NCI-H2107 treated with DMSO at 0.1 percent for 48 hours (cell line): ENCODE measurements around the gene RIPOR2.
"Not testable (repeated sequence)": the region's sequence is repeated elsewhere in the genome, so short reads cannot be mapped to it uniquely, and the experiment has no call there.

Experiments used
- DNase-seq: peaks from one replicate; lab custom pipeline; 2025; ENCODE audit not compliant: unreplicated experiment; lab: John Stamatoyannopoulos, UW

The RIPOR2 gene

DNA sequence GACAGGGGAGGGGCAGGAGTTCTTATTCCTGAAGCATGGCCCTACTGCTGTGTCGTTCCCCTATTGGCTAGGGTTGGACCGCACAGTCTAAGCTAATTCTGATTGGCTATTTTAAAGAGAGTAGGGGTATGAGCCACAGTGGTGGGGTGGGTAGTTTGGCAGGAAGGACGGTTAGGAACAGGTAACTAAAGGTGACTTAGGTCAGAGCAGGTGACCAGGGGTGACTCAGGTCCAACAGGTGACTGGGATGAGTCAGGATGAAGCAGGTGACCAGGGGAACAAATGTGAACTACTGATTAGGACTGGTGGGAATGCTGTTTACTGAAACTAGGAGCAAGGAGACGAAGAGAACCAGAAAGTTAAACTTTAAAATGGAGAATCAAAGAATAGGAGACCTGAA, 58.0 kb downstream of the RIPOR2 start:
- not testable (repeated sequence) for DNase-seq

DNA sequence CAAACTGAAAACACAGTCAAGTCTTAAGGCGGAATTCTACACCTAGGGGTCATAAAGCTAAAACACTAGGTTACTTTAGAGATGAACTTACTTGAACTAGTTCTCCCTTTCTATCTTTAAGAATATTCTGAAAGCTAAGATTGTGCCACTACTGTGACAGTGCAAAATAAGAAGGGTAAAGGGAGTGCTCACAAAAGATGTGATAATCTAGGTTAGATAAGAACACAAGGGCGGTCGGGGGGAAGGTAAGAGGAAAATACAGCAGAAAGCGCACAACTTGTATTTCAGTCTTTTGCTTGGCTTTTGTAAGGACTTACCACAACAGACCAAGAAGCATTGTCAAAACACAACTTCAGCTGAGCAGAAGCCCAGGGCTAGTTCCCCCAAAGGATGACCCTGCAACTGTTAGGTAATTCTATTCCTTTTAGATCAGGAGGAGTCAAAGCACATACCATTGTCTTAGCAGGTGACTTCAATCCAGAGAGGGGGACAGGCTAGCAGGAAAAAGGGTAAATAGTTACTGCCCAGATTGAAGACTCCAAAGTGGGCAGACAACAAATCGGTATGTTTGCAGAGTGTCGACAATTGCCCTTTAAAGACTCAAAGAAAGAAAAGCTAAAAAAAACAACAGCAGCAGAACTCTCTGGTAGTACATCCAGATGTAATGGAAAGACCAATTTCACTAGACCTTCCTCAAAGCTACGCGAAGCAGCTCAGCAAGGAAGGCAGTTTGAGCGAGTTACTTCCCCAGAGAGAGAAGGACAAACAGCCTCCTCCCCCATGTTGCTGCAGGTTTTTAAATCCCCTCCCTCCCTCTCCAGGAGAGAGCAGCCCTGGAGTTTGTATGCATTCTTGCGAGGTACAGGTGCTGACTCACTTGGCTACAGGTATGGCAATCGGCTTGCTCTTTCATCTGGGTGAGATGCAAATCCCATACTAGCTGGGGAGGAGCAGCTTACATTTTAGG, 59.0 kb downstream of the RIPOR2 start:
- no peak for DNase-seq

DNA sequence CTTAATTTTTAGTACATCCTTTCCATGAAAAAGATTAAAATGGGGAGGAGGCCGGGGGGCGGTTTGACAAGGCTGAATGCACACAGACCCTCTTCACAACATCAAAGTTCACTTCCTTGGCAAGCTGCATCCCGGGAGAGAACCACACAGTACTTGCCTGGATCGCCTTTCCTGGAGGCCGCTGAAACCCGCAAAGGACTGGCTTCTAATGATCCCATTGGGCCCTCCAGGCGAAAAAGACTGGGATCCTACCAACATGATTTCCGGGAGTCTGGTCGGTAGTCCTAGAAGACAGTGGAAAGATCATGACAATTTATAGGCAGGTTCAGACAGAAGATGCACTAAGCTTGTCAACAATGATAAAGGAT, 60.2 kb downstream of the RIPOR2 start:
- no peak for DNase-seq

DNA sequence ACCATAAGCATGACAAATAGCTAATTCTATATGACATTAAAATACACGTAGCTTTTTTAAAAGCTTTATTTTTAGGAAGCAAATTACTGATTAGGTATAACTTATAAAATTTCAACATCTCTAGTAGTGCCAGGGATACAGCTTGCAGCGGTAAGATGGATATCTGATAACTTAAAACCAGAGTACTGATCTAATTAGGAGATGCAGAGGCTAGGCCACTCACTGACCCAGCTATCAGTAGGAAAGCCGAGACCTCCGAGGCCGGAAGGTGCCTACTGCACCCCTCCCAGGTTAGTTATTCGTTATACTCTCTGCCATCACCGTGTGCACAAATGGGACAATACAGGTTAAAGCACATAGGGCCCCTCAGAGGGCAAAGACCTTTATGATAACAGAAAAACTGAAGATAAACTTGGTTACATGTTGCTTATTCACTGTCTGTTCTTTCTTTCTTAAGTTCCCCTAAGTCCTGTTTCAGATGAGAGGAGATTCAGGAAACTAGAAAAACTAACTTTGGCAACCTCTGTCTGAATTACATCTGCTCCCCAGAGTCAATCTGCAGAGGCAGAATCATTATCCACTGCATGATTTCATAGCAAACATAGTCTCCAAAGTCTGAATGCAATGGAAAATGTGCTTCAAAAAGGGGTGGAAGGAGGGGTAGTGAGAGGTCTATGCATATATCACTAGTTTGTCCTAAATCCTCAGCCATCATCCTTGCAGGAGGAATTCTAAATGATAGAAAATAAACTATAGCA, 60.8 kb downstream of the RIPOR2 start:
- DNase-seq = no peak

DNA sequence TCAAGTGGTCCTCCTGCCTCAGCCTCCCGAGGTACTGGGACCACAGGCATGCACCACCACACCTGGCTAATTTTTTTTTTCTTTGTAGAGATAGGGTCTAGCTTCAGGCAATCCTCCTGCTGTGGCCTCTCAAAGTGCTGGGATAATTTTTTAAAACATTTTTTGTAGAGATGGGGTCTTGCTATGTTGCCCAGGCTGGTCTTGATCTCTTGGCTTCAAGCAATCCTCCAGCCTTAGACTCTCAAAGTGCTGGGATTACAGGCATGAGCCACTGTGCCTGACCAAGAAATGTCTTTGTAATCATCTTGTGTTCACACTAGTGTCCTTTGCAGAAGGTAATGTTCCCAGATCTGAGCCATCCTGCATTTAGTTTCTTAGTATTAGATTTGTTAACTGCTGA, 61.6 kb downstream of the RIPOR2 start:
- DNase-seq = no peak

DNA sequence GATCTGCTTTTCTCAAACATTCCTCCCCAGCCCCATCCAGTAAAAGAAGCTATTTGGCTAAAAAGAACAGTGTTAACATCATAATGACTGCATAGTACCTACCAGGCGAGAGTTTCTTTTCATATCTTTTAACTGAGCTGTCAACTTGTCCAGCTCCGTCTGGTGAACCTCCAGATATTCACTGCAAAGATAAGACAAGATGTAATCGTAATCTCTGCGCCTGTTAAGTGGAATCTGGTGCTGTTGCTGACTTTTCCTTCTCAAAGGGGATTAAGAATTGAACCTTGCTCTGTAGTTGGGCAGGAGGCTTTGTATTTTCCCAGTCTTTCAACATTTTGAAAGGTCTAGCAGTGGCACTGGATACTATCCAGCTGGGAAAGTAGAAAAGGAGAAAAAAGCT, 63.0 kb downstream of the RIPOR2 start:
- DNase-seq = no peak

DNA sequence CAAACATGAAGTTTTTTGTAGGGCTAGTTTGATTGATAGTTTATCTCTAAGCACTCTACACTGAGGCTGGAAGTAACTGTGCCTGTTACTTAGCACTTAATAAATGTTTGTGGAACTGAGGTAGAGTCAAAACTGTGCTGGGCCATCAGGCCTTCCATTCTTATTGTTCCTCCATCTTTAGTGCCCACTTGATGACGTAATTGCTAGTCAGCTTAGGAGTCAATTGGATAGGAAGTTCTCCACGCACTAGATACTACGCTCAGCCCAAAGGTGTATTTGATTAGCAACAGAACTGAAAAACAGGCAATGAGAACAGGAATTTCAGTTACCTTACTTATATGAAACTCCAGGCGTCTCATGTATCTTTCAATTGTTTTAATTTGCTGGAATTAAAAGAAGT, 67.0 kb downstream of the RIPOR2 start:
- no peak for DNase-seq

DNA sequence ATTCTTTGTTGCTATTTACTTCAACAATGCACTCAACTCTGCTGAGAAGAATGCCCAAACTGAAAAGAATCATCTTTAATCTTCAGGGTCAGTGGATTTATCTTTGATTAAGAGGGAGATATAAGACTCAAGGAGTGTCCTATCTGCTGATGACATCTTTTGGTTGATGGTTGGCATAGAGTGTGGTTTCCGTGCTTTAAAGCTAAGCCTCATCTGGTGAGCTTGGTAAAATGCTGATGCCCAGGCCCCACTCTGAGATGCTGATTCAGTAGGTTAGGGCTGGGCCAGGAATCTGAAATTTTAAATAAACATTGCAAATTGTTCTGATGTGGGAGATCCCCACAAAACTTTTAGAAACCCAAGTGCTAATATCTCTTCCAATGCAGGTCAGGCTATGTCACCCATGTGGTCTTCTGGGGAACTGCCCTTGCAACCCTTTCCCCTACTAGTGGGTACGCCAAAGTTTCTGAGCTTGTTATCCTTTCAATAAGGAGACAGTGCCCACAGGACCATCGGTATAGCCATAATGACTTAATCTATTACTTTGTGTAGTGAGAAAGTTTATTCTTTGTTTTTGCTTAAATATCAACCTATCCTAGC, 68.6 kb downstream of the RIPOR2 start:
- DNase-seq = no peak

DNA sequence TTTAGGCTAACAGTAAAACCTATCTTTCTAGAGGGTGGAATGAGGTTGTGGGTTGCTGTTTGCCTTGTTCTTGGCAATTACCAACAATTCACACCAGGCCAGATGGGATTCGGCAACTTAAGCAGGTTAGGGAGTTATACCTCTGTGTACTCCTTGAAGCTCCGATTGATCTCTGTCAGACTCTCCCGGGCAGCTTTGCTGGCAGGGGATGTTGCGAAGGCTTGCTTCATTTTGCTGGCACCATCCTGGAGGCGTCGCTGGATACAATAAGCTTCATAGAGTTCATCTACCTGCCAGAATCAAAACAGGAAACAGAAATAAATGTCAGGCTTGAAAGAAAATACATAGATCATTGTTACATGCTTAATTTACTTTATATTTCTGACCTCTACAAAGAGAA, 70.6 kb downstream of the RIPOR2 start:
- peak; percentile 14 for DNase-seq

DNA sequence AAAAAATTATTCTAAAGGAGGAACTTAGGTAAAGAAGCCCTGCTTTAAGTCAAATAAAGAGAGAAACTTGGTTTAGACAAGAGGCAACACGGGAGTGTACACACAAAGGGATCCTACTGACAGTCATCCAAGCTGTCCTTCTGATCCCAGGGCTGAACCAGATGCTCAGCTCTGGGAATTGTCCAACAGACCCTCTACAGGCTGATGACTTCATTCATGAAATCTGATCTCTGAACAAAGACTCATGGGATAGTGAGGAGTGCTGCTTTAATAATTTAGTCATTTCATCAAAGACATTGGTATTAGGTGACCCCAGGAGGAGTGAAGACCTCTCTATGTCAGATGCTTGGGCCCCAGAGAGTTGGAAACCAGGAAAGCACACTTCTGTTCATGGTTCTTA, 71.4 kb downstream of the RIPOR2 start:
- DNase-seq = peak; percentile 52

DNA sequence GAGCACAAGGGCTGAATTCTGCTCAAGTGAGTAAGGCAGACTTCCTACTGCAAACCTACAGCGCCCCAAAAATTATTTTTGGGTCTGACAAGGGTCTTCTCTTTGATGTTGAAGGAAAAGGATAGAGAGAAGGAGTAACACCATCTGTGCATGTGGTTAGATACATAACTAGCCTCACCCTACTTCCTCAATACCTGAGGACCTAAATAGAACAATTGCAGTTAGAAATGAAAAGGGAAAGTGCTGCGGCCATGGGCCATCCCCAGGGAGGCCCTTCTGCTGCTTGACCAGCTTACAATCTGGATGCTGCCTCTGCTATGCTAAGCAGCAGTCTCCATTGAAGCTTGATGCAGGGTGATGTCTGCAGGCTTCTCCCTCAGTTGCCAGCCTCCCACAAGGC, 73.8 kb downstream of the RIPOR2 start:
- DNase-seq = no peak

DNA sequence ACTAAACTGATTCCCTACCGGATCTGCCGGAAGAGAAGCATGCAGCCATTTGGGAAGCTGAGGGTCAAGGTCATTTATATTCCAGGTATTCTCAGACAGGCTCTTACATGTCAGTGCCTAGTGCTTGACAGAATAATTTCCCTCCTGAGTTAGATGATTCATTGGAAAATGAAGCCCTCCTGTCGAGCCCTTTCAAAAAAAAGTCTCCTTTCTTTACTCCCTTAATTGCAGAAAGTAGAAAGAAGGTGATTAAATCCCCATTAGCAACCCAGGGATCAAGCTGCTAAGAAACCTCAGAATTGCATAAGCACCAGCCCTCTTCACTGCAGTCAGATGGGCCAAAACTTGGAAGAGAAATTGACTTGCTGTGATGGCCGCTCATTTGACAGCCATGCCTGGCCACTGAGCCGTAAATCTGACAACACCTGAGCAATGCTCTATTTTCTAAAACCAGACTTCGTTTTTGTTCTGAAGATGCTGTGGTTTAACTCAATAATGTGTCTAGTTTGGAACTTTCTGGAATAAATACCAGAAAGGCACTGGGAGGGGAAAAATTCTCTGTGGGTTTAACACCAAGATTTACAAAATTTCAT, 76.1 kb downstream of the RIPOR2 start:
- peak; percentile 26 for DNase-seq

DNA sequence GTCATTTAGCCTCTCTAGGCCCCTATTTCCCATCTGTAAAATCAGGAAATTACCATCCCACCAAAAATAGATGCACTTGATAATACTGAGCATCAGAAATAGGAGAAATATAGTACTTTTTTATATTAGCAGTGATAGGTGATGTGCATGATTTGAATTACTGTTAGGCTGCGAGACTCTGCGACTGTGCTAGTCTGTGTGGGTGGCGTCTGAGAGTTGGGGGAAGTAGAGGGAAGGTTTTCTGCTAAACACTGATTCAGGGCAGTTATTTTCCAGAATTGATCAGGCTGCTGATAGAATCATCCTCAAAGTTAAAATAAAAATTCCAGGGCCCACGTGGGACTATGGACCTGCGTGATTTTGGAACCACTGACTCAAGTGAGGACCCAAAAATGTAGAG, 76.6 kb downstream of the RIPOR2 start:
- DNase-seq = no peak

DNA sequence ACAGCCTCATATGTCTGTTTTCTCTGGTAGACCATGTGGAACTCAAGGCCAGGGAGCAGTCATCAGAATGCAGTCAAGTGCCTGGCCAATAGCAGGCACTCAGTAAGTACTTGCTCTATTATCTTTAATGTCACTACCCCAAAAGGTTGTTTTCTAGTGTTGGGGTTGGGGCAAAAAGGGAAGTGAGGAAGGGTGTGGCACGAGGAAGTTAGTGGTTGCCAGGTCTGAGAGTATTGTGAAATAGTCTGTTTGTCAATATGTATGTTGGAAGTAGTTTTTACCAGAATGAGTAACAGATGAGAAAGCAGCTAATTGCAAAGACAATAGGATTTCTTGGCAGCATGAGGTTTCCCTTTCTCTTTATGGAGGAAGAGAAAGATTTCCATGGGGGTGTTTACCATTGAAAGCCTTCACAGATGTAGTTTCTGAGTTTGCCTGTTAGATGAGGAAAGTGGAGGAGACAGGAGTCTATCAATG, 77.5 kb downstream of the RIPOR2 start:
- DNase-seq = no peak

DNA sequence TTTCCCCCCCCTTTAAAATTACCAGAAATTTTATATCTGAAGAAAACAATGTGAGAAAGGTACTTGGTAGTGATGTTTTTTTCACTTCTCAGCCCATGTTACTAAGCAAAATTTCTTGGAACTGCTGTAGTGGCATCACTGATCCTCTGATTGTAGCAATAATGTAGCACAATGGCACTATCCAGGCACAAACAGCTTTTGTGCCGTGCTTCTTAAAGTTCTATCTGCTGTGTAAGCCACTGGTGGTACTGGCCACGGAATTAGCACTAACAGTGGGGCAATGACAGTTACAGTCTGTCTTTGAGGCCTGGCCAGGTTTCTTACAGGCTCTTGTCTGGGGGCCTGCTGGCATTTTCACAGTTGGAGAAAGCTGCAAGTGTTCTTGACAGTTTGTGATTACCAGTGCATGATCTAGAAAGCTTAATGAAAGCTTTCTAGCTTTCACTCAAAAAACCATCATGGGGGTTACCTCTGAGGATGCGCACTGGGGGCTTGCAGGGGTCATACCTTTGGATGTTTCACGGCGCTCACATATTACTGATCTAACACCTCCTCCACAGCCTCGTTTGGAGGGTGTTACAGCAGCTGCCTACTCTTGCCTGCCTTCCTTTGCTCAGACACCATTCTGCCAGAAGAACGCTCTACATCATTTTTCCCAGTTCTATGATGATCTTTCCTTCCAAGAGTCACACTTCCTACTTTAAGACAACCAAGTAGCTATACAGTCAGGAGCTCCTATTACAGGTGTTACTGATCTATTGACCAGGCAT, 78.7 kb downstream of the RIPOR2 start:
- DNase-seq = no peak

DNA sequence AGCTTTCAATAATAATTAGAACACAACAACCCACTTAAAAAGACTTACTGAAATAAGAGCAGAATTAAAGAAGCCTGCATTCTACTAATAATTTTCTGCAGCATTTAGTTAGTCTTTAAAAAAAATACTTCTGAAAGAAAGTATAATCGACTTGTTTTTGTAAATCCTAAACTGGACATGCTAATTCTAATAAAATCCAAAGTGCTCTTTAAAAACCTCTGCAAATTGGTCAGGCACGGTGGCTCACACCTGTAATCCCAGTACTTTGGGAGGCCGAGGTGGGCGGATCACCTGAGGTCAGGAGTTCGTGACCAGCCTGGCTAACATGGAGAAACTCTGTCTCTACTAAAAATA, 79.5 kb downstream of the RIPOR2 start:
- no peak for DNase-seq

DNA sequence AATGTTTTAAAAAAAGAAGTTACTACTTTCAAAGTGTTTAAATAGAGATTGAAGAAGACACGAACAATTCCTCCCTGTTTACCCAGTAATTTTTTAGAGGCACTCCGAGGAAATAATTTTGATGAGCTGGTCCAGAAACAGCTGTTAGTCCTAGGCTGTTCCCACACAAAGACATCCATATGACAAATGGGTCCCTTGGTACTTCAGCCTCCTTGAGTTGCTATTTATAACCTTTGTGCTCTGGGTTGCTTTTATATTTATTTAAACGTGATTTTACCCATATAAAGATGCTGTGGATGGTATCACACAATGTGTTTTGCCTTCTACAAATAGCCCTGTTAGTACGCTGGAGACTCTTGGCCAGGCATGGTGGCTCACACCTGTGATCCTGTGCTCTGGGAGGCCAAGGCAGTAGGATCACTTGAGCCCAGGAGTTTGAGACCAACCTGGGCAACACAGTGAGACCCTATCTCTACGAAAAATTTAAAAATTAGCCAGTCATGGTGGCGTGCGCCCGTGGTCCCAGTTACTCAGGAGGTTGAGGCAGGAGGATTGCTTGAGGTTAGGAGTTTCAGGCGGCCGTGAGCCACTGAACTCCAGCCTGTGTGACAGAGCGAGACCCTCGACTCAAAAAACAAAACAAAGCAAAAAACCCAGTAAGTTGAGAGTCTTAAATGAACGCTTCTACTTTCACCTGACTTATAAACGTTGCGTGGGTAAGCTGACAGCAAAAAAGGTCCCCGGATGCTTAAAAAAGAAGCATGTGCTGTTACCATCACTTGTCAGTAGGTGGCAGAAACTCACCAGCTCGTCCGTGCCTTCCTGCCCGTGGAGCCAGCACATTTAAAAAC, 80.1 kb downstream of the RIPOR2 start:
- peak; percentile 36 for DNase-seq

DNA sequence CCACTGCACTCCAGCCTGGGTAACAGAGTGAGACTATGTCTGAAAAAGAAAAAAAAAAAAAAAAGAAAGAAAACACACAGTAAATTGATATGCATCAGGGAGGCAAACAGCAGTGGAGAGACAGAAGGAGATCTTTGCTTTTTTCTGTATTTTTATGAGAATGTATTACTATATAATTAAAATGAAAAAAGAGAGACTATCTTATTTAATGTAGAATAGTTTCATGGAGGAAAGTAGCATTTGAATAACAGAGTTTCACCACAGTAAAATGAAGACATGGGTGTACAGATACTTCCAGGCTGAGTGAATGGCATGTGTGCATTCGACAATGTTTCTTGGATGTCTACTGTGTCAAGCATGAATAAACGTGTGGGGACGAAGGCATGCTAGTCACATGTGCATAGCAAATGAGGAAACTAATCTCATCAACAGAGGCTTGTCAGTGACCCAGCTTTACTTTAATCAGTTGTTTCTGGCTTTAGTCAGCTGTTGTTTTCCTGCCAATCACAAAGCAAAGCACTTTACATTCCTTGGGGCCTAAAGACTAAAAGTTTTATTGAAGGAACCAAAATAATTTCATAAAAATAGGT, 81.6 kb downstream of the RIPOR2 start:
- no peak for DNase-seq

DNA sequence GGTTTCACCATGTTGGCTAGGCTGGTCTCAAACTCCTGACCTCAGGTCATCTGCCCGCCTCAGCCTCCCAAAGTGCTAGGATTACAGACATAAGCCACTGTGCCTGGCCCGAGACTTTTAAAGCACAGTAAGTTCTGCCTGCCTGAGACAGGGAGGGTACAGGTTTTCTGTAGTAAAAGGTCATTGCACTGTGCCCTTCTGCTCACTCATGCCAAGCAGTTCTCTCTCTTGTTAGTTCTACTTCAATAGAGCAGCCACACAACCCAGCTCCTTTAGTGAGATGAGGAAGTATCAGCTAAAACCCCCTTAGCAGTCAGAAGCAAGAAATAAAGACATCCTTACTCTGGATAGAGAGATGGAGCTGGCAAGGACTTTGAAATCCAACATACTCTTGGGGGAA, 84.7 kb downstream of the RIPOR2 start:
- no peak for DNase-seq
